H9 (cell line): ENCODE results near the gene FBXL22. TPM values are rescaled to one million over a fixed set of nuclear protein-coding genes. Genes with fewer than 3 reads are reported as not detected.

Source experiments
- DNase-seq: peaks from one replicate; pipeline ENCODE4 v3.0.0-alpha.2; 2017
- H2AFZ ChIP-seq: one replicate; pipeline ENCODE4 v1.6.1; 2013; ENCODE audit warnings: mild to moderate bottlenecking, low read length, control low read depth, moderate library complexity
- H2AK5ac ChIP-seq: 2 replicates; pipeline ENCODE4 v1.6.1; 2013; ENCODE audit warnings: low read length, control low read depth, mixed read lengths; ENCODE audit not compliant: insufficient read length
- H2BK120ac ChIP-seq: one replicate; pipeline ENCODE4 v1.6.1; 2013; ENCODE audit warnings: low read depth, mild to moderate bottlenecking, low read length, control low read depth, inconsistent platforms; ENCODE audit not compliant: poor library complexity, severe bottlenecking
- H2BK12ac ChIP-seq: 2 replicates; pipeline ENCODE4 v1.6.1; 2013; ENCODE audit warnings: low read length, control low read depth, mixed read lengths, low read depth; ENCODE audit not compliant: insufficient read length
- H2BK15ac ChIP-seq: 2 replicates; pipeline ENCODE4 v1.6.1; 2013; ENCODE audit warnings: low read depth, low read length, control low read depth
- H2BK20ac ChIP-seq: one replicate; pipeline ENCODE4 v1.6.1; 2013; ENCODE audit warnings: low read depth, mild to moderate bottlenecking, low read length, control low read depth, inconsistent platforms; ENCODE audit not compliant: poor library complexity, severe bottlenecking
- H2BK5ac ChIP-seq: 2 replicates; pipeline ENCODE4 v1.6.1; 2013; ENCODE audit warnings: low read length, control low read depth, mixed read lengths; ENCODE audit not compliant: insufficient read length
- H3K14ac ChIP-seq: 2 replicates; pipeline ENCODE4 v1.6.1; 2013; ENCODE audit warnings: low read length, control low read depth; ENCODE audit not compliant: insufficient read depth
- H3K18ac ChIP-seq: 2 replicates; pipeline ENCODE4 v1.6.1; 2013; ENCODE audit warnings: low read depth, mild to moderate bottlenecking, mixed read lengths, low read length, control low read depth; ENCODE audit not compliant: insufficient read length
- H3K23ac ChIP-seq: 2 replicates; pipeline ENCODE4 v1.6.1; 2013; ENCODE audit warnings: low read length, control low read depth, mixed read lengths, low read depth; ENCODE audit not compliant: insufficient read length
- H3K23me2 ChIP-seq: 2 replicates; pipeline ENCODE4 v1.6.1; 2013; ENCODE audit warnings: low read depth, mild to moderate bottlenecking, mixed read lengths, low read length, control low read depth; ENCODE audit not compliant: insufficient read length, poor library complexity, severe bottlenecking
- H3K27ac ChIP-seq: 2 replicates; pipeline ENCODE4 v1.5.1; 2013; ENCODE audit warnings: low read length, control low read depth, mixed read lengths, low read depth; ENCODE audit not compliant: insufficient read length
- H3K27me3 ChIP-seq: 2 replicates; pipeline ENCODE4 v1.6.1; 2013; ENCODE audit warnings: low read length, control low read depth, inconsistent platforms; ENCODE audit not compliant: insufficient read depth
- H3K4ac ChIP-seq: 2 replicates; pipeline ENCODE4 v1.6.1; 2013; ENCODE audit warnings: low read depth, mild to moderate bottlenecking, control low read depth, inconsistent platforms, low read length, moderate library complexity
- H3K4me1 ChIP-seq: 2 replicates; pipeline ENCODE4 v1.6.1; 2013; ENCODE audit warnings: low read length, control low read depth, inconsistent platforms; ENCODE audit not compliant: insufficient read depth
- H3K4me2 ChIP-seq: 2 replicates; pipeline ENCODE4 v1.6.1; 2013; ENCODE audit warnings: low read length, control low read depth, mixed read lengths; ENCODE audit not compliant: insufficient read length, insufficient read depth
- H3K56ac ChIP-seq: 2 replicates; pipeline ENCODE4 v1.6.1; 2013; ENCODE audit warnings: low read depth, mild to moderate bottlenecking, mixed read lengths, low read length, control low read depth; ENCODE audit not compliant: insufficient read length
- H3K79me1 ChIP-seq: 2 replicates; pipeline ENCODE4 v1.6.1; 2013; ENCODE audit warnings: low read depth, mild to moderate bottlenecking, moderate library complexity, low read length, control low read depth, inconsistent platforms; ENCODE audit not compliant: insufficient read depth, poor library complexity, severe bottlenecking
- H3K79me2 ChIP-seq: 2 replicates; pipeline ENCODE4 v1.6.1; 2013; ENCODE audit warnings: low read length, control low read depth, inconsistent platforms; ENCODE audit not compliant: insufficient read depth
- H3K9ac ChIP-seq: 2 replicates; pipeline ENCODE4 v1.6.1; 2013; ENCODE audit warnings: low read length, control low read depth, mixed read lengths; ENCODE audit not compliant: insufficient read length; ENCODE audit errors: extremely low read depth
- H3K9me3 ChIP-seq: one replicate; pipeline ENCODE4 v1.6.1; 2013; ENCODE audit warnings: low read depth, low read length, inconsistent platforms; ENCODE audit not compliant: control insufficient read depth
- H3T11ph ChIP-seq: one replicate; pipeline ENCODE4 v1.6.1; 2013; ENCODE audit warnings: mild to moderate bottlenecking, low read length, control low read depth, inconsistent platforms
- H4K20me1 ChIP-seq: one replicate; pipeline ENCODE4 v1.6.1; 2013; ENCODE audit not compliant: control insufficient read depth, insufficient read length, insufficient read depth
- H4K5ac ChIP-seq: 2 replicates; pipeline ENCODE4 v1.6.1; 2013; ENCODE audit warnings: low read depth, mild to moderate bottlenecking, mixed read lengths, low read length, control low read depth; ENCODE audit not compliant: insufficient read length
- H4K8ac ChIP-seq: replicated peaks from 2 replicates; pipeline ENCODE4 v1.6.1; 2013; ENCODE audit warnings: low read length, control low read depth, mixed read lengths, low read depth; ENCODE audit not compliant: insufficient read length
- H4K91ac ChIP-seq: 2 replicates; pipeline ENCODE4 v1.6.1; 2013; ENCODE audit warnings: low read depth, mild to moderate bottlenecking, moderate library complexity, mixed read lengths, low read length, control low read depth; ENCODE audit not compliant: insufficient read length
- H3K27ac Mint-ChIP-seq, 3 experiments: 2 replicates in 2 of 3; 3 replicates in 1 of 3; pipeline ENCODE4 v1.8.0; 2020 to 2021; ENCODE audit warnings: mixed read lengths in 3 of 3, mild to moderate bottlenecking in 1 of 3, moderate library complexity in 1 of 3
- H3K27me3 Mint-ChIP-seq: 2 replicates; pipeline ENCODE4 v1.8.0; 2021; ENCODE audit warnings: low read depth, mild to moderate bottlenecking, moderate library complexity, mixed read lengths
- H3K36me3 Mint-ChIP-seq, 3 experiments: 2 replicates in 2 of 3; 3 replicates in 1 of 3; pipeline ENCODE4 v1.8.0; 2020 to 2021; ENCODE audit warnings: low read depth in 3 of 3, mixed read lengths in 3 of 3; ENCODE audit not compliant: insufficient read depth in 1 of 3
- H3K4me1 Mint-ChIP-seq, 2 experiments: 2 replicates each; pipeline ENCODE4 v1.8.0; 2020; ENCODE audit warnings: mixed read lengths in 2 of 2
- H3K4me3 Mint-ChIP-seq, 2 experiments: 2 replicates in 1 of 2; 3 replicates in 1 of 2; pipeline ENCODE4 v1.8.0; 2020 to 2021; ENCODE audit warnings: mild to moderate bottlenecking in 2 of 2, mixed read lengths in 2 of 2, moderate library complexity in 1 of 2
- H3K9me3 Mint-ChIP-seq, 2 experiments: 2 replicates in 1 of 2; 3 replicates in 1 of 2; pipeline ENCODE4 v1.8.0; 2020; ENCODE audit warnings: mild to moderate bottlenecking in 2 of 2, mixed read lengths in 2 of 2, moderate library complexity in 1 of 2
- CTCF ChIP-seq: fragments of 200-600 bp; sonication (generic); conservative IDR thresholded peaks from 3 replicates; pipeline ENCODE4 v1.8.0; 2021; ENCODE audit warnings: antibody characterized with exemption, mild to moderate bottlenecking
- WGBS: extraction: QIAGEN DNeasy Blood & Tissue Kit; methylation state at CpG from one replicate; pipeline ENCODE4 v1.1.7; 2013; ENCODE audit warnings: missing lambda C conversion rate, low lambda C conversion rate, mixed read lengths; ENCODE audit not compliant: insufficient read length; ENCODE audit errors: extremely low coverage; 5-methylcytosine and 5-hydroxymethylcytosine counted together
- total RNA-seq: library from RNA; stranded (reverse); gene quantifications from 2 replicates; pipeline ENCODE4 v1.2.1, GENCODE V29; 2021

Gene FBXL22
- total RNA-seq, 1 experiment from 2014 or later, result 0.52 TPM

GRCh38 chr15:63611177-63611576 is 14.0 kb downstream of the FBXL22 start:
- Histone ChIP-seq H2BK12ac (no peak overlapping the region), H3T11ph (no peak overlapping the region), H3K4me2 (no peak overlapping the region), H4K20me1 (no peaks in the 10 kb centered on the region), H3K23me2 (no peaks in the 10 kb centered on the region), H3K23ac (no peak overlapping the region), H3K18ac (no peak overlapping the region), H3K9ac (no peak overlapping the region), H3K9me3 (no peaks in the 10 kb centered on the region), H3K27ac (no peak overlapping the region), H2BK120ac (no peak overlapping the region), H2BK5ac (no peak overlapping the region), H4K5ac (no peak overlapping the region), H2AK5ac (no peak overlapping the region), H4K8ac (no peak overlapping the region), H2AFZ (no peak overlapping the region), H3K4ac (no peak overlapping the region), H3K56ac (no peak overlapping the region), H3K79me1 (no peaks in the 10 kb centered on the region), H3K27me3 (no peaks in the 10 kb centered on the region), H4K91ac (no peak overlapping the region), H2BK15ac (no peak overlapping the region), H3K14ac (no peak overlapping the region), H3K79me2 (no peaks in the 10 kb centered on the region), H3K4me1 (no peaks in the 10 kb centered on the region), H2BK20ac (no peak overlapping the region)
- no CpG with 5 or more reads among the region's 3 CpGs for WGBS
- Mint-ChIP-seq H3K4me1 (peaks cover 5% of the 10 kb centered on the region in 2 experiments), H3K27ac (0 out of 7 replicates have a peak overlapping the region, but pooled peaks of 1 of the 3 experiments have one; percentile 64), H3K4me3 (no peak overlapping the region), H3K27me3 (no peaks in the 10 kb centered on the region; the same call in 1 of the 2 replicates), H3K9me3 (no peaks in the 10 kb centered on the region), H3K36me3 (peaks cover 3 to 54% (median 15%) of the 10 kb centered on the region in 3 experiments; a peak in 6 of 7 replicates)
- TF ChIP-seq CTCF, result no peak
- DNase-seq, result no peak
